Measurements from ENCODE around the gene PTGER1. TPM values are rescaled to one million over a fixed set of nuclear protein-coding genes. Genes with fewer than 3 reads are reported as not detected.

PTGER1 gene
- total and polyA plus RNA-seq, 9 of the 15 experiments (the other 6 are each of a cell fraction or from before 2014, with no cell fraction given): 0.06 to 0.36 (median 0.31) TPM; not detected in 5

GRCh38 chr19:14516746-14517438 is 41.7 kb upstream of the PTGER1 start (continued):
- TF ChIP-seq RBBP5 (IDR thresholded peaks at IDR 0.05; ENCODE audit: borderline replicate concordance, insufficient read depth, low read length, poor library complexity, severe bottlenecking) (peak; percentile 4), TAF9B (IDR thresholded peaks at IDR 0.05; ENCODE audit: partially characterized antibody) (no peak), ZFP91 (CRISPR knock-in tag; IDR thresholded peaks at IDR 0.05) (no peak), ZNF655 (CRISPR knock-in tag; IDR thresholded peaks at IDR 0.05) (no peak), ZBTB2 (IDR thresholded peaks at IDR 0.05) (no peak), ZZZ3 (IDR thresholded peaks at IDR 0.05) (no peak), RAD51 (IDR thresholded peaks at IDR 0.05; ENCODE audit: borderline replicate concordance, low read depth) (no peak), NCOA6 (IDR thresholded peaks at IDR 0.05) (no peak), ZNF561 (CRISPR knock-in tag; conservative IDR thresholded peaks at IDR 0.05) (no peak), ZNF444 (CRISPR knock-in tag; IDR thresholded peaks at IDR 0.05) (no peak), ZFP1 (CRISPR knock-in tag; IDR thresholded peaks at IDR 0.05) (peak; percentile 21; the same call in 1 of the 2 replicates), FOXA3 (CRISPR knock-in tag; conservative IDR thresholded peaks at IDR 0.05 in 1 of 2, IDR thresholded peaks at IDR 0.05 in 1 of 2) (0 out of 4 replicates have a peak, but pooled peaks of 1 of the 2 experiments have one; percentile 35), GATA2 (CRISPR knock-in tag; IDR thresholded peaks at IDR 0.05) (no peak), SUPT5H (IDR thresholded peaks at IDR 0.05) (peak; percentile 27; the same call in 1 of the 2 replicates), LCOR (CRISPR knock-in tag; IDR thresholded peaks at IDR 0.05) (0 out of 2 replicates have a peak, but pooled peaks have one; percentile 1), SIN3A (IDR thresholded peaks at IDR 0.05; ENCODE audit: borderline replicate concordance in 2 of 2, control insufficient read depth in 1 of 2, low read depth in 2 of 2, low read length in 2 of 2) (peak; percentile 7 to 44; a peak in 1 of 4 replicates), ZNF511 (CRISPR knock-in tag; IDR thresholded peaks at IDR 0.05) (no peak), CREB3 (tag; conservative IDR thresholded peaks at IDR 0.05; ENCODE audit: low read depth) (no peak), SMARCA5 (IDR thresholded peaks at IDR 0.05) (no peak), DMBX1 (CRISPR knock-in tag; IDR thresholded peaks at IDR 0.05; ENCODE audit: borderline replicate concordance) (no peak), MYC (IDR thresholded peaks at IDR 0.05; ENCODE audit: low read depth, low read length) (no peak), MYC (CRISPR knock-in tag; IDR thresholded peaks at IDR 0.05; ENCODE audit: borderline replicate concordance, low read depth) (no peak)
